K562 (cell line): ENCODE data around the gene E2F1. TPM values are rescaled to one million over a fixed set of nuclear protein-coding genes. Genes with fewer than 3 reads are reported as not detected.
A peak's percentile ranks its signal among the peaks of the same experiment; 100 is the strongest.

Experiments used
- ARID2 ChIP-seq: fragments of 450-650 bp; IDR thresholded peaks from 2 replicates; pipeline ENCODE4 v1.6.1; 2017; ENCODE audit warnings: antibody characterized with exemption, mild to moderate bottlenecking
- CCAR2 ChIP-seq: fragments of 200-400 bp; formaldehyde crosslinking; IDR thresholded peaks from 2 replicates; pipeline ENCODE4 v1.6.1; 2017; ENCODE audit warnings: mild to moderate bottlenecking, low read depth, low read length
- HMG20B ChIP-seq: fragments of 250-450 bp; sonication (Bioruptor Pico); IDR thresholded peaks from 2 replicates; pipeline ENCODE4 v1.5.0; 2021; ENCODE audit warnings: mild to moderate bottlenecking
- JUND ChIP-seq, 2 experiments: IDR thresholded peaks; 2 replicates in 1 of 2; 3 replicates in 1 of 2; pipeline ENCODE4 v1.6.1; 2011; ENCODE audit warnings: borderline replicate concordance in 2 of 2, low read depth in 2 of 2, low read length in 2 of 2, improper control_type of control experiment in 1 of 2, missing biosample characterization in 1 of 2, missing genetic modification characterization in 1 of 2, missing genetic modification reagents in 1 of 2
- KDM2B ChIP-seq: fragments of 250-450 bp; sonication (Bioruptor Pico); IDR thresholded peaks from 2 replicates; pipeline ENCODE4 v1.8.0; 2021; ENCODE audit warnings: mild to moderate bottlenecking, moderate library complexity
- MAFK ChIP-seq: IDR thresholded peaks from 2 replicates; pipeline ENCODE4 v1.6.1; 2011; ENCODE audit warnings: low read length, improper control_type of control experiment
- POLR2A ChIP-seq: fragments of 450-650 bp; conservative IDR thresholded peaks from 2 replicates; pipeline ENCODE4 v1.6.1; 2016
- POLR2AphosphoS2 ChIP-seq: IDR thresholded peaks from 2 replicates; pipeline ENCODE4 v1.6.1; 2012; ENCODE audit warnings: low read length, improper control_type of control experiment
- PTTG1 ChIP-seq: fragments of 450-650 bp; IDR thresholded peaks from 2 replicates; pipeline ENCODE4 v1.6.1; 2016; ENCODE audit warnings: low read depth, mild to moderate bottlenecking, missing genetic modification characterization, missing compliant biosample characterization
- RAD21 ChIP-seq, 2 experiments: fragments of 250-450 bp in 1 of 2; fragments of 450-650 bp in 1 of 2; sonication (Bioruptor Pico) in 1 of 2; formaldehyde crosslinking in 1 of 2; IDR thresholded peaks in 1 of 2; conservative IDR thresholded peaks in 1 of 2; 2 replicates each; pipeline versions ENCODE4 v1.4.0 to v1.8.0; 2020 to 2022; ENCODE audit warnings: mild to moderate bottlenecking in 2 of 2, moderate library complexity in 1 of 2
- SP1 ChIP-seq: sonication (generic); formaldehyde crosslinking; IDR thresholded peaks from 2 replicates; pipeline ENCODE4 v1.8.1; 2022; ENCODE audit warnings: mild to moderate bottlenecking, missing genetic modification reagents
- STAT6 ChIP-seq: sonication (generic); formaldehyde crosslinking; IDR thresholded peaks from 2 replicates; pipeline ENCODE4 v1.8.1; 2023; ENCODE audit warnings: mild to moderate bottlenecking, missing genetic modification reagents
- ZNF316 ChIP-seq: fragments of 450-650 bp; IDR thresholded peaks from 2 replicates; pipeline ENCODE4 v1.6.1; 2016
- ZNF41 ChIP-seq: fragments of 250-450 bp; sonication (Bioruptor Pico); conservative IDR thresholded peaks from 2 replicates; pipeline ENCODE4 v1.4.0; 2020; ENCODE audit warnings: mild to moderate bottlenecking
- polyA plus RNA-seq, 8 experiments: library from polyadenylated mRNA; depleted of rRNA in 4 of 8; stranded (reverse) in 5 of 8; unstranded in 3 of 8; fragments of >200 nt; fragmentation: Nextera tagmentation in 2 of 8; fragmentation: Illumina TruSeq in 1 of 8; extraction: Ambion mirVana in 2 of 8; extraction: Trizol in 1 of 8; gene quantifications; 2 replicates each; pipeline versions ENCODE4 v1.2.1 to v1.2.3, GENCODE V29; 2011 to 2014; ENCODE audit warnings: inconsistent platforms in 1 of 8, missing spikeins in 1 of 8
- total RNA-seq, 7 experiments: library from RNA; depleted of rRNA in 6 of 7; stranded (reverse); fragments of >200 nt in 6 of 7; fragmentation: Illumina TruSeq in 2 of 7; extraction: Trizol in 2 of 7; gene quantifications; 2 replicates each; pipeline versions ENCODE4 v1.2.1 to v1.2.3, GENCODE V29; 2011 to 2021; ENCODE audit warnings: low replicate concordance in 1 of 7
- TF ChIP-seq, protein P1 (sequence below): fragments of 450-650 bp; conservative IDR thresholded peaks from 2 replicates; pipeline ENCODE4 v1.6.1; 2016; ENCODE audit warnings: missing genetic modification characterization, low read depth, mild to moderate bottlenecking, missing compliant biosample characterization, moderate library complexity
- TF ChIP-seq, protein P2 (sequence below): fragments of 250-450 bp; sonication (Bioruptor Pico); IDR thresholded peaks from 2 replicates; pipeline ENCODE4 v1.9.0; 2021; ENCODE audit warnings: mild to moderate bottlenecking, inconsistent platforms
- TF ChIP-seq, protein P3 (sequence below): fragments of 450-650 bp; IDR thresholded peaks from 2 replicates; pipeline ENCODE4 v1.6.1; 2018; ENCODE audit not compliant: partially characterized antibody

E2F1 gene
- total and polyA plus RNA-seq, 9 of the 15 experiments (the other 6 are each of a cell fraction or from before 2014, with no cell fraction given), result 0.14 to 30.6 (median 13.1) TPM

DNA sequence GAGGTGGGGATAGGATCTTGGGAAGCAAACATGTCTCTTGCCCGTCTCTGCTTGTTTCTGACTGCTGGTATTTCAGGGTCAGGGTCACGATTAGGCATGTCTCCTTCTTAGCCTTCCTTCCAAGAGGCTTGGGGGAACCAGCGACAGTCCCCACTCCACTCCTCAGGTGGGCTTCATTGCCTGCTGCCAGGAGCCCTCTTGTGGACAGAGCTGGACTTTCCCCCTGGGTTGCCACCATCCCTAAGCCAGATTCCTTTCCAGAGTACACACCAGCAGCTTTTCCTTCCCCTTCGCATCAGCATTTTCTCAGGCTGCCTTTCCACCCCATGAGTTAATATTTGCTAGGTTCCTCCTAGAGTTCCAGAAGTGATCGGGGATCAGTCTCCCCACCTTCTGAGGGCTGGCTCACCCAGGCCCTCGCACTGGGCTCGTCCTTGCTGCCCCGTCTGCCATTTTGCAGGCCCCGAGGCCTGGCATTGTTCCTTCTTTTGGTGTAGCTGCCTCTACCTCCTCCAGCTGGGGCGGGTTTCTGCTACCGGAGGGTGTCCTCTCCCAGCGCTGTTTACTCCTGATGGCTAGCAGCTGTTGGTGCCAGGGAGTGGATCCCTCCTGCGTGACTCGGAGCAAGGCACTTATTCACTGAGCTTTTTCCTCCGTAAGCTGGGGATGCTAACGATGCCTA, 32.8 kb downstream of the E2F1 start (continued):
- TF ChIP-seq, protein P1, sequence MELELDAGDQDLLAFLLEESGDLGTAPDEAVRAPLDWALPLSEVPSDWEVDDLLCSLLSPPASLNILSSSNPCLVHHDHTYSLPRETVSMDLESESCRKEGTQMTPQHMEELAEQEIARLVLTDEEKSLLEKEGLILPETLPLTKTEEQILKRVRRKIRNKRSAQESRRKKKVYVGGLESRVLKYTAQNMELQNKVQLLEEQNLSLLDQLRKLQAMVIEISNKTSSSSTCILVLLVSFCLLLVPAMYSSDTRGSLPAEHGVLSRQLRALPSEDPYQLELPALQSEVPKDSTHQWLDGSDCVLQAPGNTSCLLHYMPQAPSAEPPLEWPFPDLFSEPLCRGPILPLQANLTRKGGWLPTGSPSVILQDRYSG, result no peak
- TF ChIP-seq POLR2A, result peak; percentile 53
- TF ChIP-seq JUND (IDR thresholded peaks at IDR 0.05; ENCODE audit: borderline replicate concordance, low read depth, low read length), result 0 out of 2 replicates have a peak, but pooled peaks have one; percentile 4
- no peak for TF ChIP-seq JUND (tag; IDR thresholded peaks at IDR 0.05; ENCODE audit: borderline replicate concordance, low read depth, low read length)
- no peak for TF ChIP-seq CCAR2
- TF ChIP-seq PTTG1 (tag), result no peak
- TF ChIP-seq SP1 (CRISPR knock-in tag), result peak; percentile 15; the same call in 1 of the 2 replicates
- TF ChIP-seq KDM2B, result no peak
- peak; percentile 76; the same call in 1 of the 2 replicates for TF ChIP-seq POLR2AphosphoS2
- TF ChIP-seq HMG20B, result no peak
- no peak for TF ChIP-seq ZNF41 (CRISPR knock-in tag)
- 0 out of 2 replicates have a peak, but pooled peaks have one; percentile 44 for TF ChIP-seq STAT6 (CRISPR knock-in tag)
- TF ChIP-seq RAD21 (CRISPR knock-in tag; conservative IDR thresholded peaks at IDR 0.05 in 1 of 2, IDR thresholded peaks at IDR 0.05 in 1 of 2), result peak; percentile 48 to 90; a peak in 3 of 4 replicates
- TF ChIP-seq ARID2, result peak; percentile 68; the same call in 1 of the 2 replicates
- peak; percentile 15; the same call in 1 of the 2 replicates for TF ChIP-seq MAFK
- no peak for TF ChIP-seq ZNF316
- TF ChIP-seq, protein P2, sequence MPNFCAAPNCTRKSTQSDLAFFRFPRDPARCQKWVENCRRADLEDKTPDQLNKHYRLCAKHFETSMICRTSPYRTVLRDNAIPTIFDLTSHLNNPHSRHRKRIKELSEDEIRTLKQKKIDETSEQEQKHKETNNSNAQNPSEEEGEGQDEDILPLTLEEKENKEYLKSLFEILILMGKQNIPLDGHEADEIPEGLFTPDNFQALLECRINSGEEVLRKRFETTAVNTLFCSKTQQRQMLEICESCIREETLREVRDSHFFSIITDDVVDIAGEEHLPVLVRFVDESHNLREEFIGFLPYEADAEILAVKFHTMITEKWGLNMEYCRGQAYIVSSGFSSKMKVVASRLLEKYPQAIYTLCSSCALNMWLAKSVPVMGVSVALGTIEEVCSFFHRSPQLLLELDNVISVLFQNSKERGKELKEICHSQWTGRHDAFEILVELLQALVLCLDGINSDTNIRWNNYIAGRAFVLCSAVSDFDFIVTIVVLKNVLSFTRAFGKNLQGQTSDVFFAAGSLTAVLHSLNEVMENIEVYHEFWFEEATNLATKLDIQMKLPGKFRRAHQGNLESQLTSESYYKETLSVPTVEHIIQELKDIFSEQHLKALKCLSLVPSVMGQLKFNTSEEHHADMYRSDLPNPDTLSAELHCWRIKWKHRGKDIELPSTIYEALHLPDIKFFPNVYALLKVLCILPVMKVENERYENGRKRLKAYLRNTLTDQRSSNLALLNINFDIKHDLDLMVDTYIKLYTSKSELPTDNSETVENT (CRISPR knock-in tag), result 0 out of 2 replicates have a peak, but pooled peaks have one; percentile 4
- TF ChIP-seq, protein P3, sequence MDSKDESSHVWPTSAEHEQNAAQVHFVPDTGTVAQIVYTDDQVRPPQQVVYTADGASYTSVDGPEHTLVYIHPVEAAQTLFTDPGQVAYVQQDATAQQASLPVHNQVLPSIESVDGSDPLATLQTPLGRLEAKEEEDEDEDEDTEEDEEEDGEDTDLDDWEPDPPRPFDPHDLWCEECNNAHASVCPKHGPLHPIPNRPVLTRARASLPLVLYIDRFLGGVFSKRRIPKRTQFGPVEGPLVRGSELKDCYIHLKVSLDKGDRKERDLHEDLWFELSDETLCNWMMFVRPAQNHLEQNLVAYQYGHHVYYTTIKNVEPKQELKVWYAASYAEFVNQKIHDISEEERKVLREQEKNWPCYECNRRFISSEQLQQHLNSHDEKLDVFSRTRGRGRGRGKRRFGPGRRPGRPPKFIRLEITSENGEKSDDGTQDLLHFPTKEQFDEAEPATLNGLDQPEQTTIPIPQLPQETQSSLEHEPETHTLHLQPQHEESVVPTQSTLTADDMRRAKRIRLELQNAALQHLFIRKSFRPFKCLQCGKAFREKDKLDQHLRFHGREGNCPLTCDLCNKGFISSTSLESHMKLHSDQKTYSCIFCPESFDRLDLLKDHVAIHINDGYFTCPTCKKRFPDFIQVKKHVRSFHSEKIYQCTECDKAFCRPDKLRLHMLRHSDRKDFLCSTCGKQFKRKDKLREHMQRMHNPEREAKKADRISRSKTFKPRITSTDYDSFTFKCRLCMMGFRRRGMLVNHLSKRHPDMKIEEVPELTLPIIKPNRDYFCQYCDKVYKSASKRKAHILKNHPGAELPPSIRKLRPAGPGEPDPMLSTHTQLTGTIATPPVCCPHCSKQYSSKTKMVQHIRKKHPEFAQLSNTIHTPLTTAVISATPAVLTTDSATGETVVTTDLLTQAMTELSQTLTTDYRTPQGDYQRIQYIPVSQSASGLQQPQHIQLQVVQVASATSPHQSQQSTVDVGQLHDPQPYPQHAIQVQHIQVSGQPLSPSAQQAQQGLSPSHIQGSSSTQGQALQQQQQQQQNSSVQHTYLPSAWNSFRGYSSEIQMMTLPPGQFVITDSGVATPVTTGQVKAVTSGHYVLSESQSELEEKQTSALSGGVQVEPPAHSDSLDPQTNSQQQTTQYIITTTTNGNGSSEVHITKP, result no peak
